Stimulated activated CD4-positive, alpha-beta T cell treated with anti-CD3 and anti-CD28 coated beads, Interleukin-2, amount 100 ng/mL, for 24 hours (primary cell): ENCODE results near the gene RNU6-9.

Source experiments
- DNase-seq, 2 donors: peaks; one replicate each; pipeline ENCODE4 v3.0.0-alpha.2; 2020

The RNU6-9 gene

DNA sequence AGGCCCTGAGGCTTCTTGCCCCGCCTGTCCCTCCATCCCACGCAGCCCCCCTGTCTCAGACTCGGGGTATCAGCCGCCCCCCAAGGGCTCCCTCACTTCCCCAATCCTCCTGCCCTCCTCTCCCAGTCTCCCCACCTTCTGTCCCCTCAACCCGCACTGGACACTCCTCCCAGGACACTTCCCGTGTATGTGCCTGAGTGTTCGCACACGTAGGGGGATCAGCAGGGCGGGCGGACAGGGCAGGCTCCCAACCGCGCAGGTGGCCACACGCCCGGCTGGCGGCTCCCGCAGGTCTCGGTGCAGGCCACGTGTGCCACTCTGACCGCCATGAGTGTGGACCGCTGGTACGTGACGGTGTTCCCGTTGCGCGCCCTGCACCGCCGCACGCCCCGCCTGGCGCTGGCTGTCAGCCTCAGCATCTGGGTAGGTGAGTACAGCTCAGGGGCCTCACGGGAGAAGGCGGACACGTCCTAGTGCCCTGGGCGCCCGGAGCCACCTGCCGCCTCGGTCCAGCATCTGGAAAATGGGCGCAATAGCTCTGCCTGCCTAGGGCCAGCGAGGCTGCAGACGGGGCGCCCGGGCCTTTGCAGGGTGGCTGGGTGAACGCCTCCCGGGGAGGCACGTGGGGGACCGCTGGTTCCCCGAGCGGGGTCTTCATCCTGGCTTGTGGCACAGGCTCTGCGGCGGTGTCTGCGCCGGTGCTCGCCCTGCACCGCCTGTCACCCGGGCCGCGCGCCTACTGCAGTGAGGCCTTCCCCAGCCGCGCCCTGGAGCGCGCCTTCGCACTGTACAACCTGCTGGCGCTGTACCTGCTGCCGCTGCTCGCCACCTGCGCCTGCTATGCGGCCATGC, 26.1 kb downstream of the RNU6-9 start:
- peak in 1 of 2 donors; percentile 57 for DNase-seq

DNA sequence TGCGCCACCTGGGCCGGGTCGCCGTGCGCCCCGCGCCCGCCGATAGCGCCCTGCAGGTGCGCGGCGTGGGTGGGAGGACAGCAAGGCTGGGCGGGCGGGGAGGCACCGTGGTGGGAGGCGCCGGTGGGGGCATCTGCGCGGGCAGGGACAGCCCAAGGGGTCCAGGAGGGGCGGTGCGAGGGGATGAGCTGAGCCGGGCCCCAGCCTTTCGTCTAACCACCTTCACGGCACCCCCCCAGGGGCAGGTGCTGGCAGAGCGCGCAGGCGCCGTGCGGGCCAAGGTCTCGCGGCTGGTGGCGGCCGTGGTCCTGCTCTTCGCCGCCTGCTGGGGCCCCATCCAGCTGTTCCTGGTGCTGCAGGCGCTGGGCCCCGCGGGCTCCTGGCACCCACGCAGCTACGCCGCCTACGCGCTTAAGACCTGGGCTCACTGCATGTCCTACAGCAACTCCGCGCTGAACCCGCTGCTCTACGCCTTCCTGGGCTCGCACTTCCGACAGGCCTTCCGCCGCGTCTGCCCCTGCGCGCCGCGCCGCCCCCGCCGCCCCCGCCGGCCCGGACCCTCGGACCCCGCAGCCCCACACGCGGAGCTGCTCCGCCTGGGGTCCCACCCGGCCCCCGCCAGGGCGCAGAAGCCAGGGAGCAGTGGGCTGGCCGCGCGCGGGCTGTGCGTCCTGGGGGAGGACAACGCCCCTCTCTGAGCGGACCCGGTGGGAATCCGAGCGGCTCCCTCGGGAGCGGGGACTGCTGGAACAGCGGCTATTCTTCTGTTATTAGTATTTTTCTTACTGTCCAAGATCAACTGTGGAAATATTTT, 27.0 kb downstream of the RNU6-9 start:
- DNase-seq, result peak; percentile 66 to 72

DNA sequence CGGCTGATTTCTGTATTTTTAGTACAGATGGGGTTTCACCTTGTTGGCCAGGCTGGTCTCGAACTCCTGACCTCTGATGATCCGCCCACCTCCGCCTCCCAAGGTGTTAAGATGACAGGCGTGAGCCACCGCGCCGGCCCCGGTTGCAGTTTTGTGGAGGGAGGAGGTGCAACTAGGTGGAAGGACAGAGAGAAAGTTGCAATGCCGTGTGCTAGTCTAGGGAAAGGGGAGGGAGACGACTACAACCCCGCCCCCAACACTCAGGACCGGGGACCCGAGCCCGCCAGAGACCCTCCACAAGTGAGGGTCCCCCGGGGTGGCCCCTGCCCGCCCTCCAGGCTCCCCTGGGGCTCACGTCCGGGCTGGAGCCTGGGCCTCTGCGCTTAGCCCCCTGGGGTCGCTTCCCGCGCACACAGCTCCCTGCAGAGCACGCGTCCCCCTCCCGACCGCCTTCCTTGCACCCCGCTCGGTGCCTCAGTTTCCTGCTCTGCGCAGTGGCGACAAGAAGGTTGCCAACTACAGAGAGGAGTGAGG, 31.3 kb downstream of the RNU6-9 start:
- peak; percentile 50 to 63 for DNase-seq

DNA sequence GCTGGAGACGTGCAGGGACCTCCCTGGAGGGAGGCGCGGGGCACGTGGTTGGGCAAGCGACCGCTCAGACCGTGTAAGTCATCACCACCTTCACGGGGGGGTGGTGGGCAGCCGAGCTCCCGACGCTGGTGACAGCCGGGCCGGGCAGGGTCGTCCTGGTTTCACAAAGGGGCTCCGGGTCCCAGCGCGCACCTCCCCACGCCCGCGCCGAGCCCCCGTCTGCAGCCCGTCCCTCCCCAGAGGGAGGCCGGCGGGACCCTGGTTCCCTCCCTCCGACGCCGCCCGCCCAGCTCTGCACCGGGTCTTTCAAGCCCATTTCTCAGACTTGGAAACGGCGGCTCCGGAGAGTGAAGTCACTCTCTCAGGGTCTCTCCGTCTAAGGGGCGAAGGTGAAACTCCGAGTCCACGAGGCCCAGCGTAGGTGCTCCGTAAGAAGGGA, 31.8 kb downstream of the RNU6-9 start:
- peak in 1 of 2 donors; percentile 40 for DNase-seq

DNA sequence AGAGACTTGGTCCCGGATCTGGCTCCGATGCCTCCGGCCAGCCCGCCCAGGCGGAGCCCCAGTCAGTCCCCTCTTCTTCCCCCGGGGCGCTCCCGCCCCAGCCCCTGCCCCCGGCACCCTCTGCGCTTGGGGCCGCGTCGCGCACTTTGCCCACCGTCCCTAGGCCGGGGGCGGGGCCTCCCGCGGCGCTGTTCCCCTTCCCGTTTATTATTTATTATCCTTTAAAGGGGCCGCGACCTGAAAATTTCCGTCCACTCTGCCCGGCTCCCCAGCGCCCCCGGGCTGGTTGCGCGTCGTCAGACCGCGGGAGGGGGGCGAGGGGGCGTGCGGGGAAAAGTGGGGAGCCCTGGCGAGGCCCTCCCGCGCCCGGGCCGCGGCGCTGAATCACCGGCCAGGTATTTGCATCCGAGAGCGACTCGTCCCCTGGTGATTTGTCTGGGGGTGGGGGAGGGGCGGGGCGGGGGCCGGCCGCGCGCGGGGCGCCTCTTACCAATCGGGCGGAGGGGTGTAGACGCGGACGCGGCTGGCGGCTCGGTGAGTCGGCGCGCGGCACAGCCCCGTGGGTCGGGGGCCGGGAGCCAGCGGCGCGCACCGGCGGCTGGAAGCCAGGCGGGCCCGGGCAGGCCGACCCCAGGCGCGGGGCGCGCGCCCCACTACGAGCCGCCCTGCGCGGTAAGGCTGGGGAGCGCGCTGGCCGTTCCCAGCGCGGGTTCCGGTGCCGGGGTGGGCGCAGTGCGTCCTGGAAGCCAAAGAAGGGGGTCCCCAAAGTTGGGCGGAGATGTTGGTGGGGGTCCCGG, 32.4 kb downstream of the RNU6-9 start, which contains the start of gene ARID3A:
Gene ARID3A (plus strand): TSS at position 510 of the 797 bp plus-strand sequence. CDS start 3,494 bp downstream, outside the sequence.
- peak; percentile 79 for DNase-seq

DNA sequence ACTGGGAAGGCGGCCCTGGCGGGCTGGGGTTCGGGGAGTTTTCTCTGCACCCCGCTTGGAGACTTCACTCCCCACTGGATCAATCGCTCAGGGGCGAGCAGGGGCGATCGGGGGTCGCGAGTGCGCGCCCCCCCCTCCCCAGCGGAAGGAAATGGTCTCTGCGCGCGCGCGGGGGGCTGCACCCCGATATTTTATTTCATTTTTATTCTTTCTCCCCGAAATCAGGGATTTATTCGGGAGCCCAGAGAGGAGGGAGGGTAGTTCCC, 33.0 kb downstream of the RNU6-9 start:
- DNase-seq, result no peak

DNA sequence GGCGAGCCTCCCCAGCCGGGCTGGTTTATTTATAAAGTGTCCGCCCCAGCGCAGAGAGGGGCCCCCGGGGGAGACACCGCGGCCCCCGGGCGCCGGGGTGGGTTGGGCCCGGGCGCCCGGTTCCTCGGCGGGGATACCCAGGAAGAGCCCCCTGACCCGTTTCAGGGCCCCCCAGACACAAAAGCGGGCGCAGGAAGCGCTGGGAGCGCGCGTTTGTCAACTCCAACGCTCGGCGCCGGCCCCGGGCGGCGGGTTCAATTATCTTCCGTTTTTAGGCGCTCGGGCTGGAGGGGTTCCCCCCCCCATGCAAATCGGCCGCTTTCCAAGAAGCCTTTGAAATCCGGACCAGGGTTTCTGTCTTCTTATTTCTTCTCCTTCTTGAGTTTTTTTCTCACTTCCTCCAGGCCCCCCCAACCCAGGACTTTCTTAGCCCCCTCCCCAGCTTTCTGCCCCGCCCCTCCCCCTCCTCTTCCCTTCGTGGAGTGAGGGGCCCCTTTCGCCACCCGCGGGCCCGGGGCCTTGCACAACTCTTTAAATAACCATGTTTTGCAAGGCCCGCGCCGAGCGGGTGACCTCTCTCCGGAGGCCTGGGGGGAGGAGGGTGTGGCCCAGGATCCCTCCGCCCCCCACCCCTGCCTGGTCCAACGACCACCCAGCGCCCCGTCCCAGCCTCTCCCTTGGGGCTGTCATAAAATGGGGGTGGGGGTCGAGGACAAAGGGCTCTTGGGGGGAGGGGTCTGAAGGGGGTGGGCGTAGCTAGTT, 33.5 kb downstream of the RNU6-9 start:
- peak; percentile 50 to 72 for DNase-seq

DNA sequence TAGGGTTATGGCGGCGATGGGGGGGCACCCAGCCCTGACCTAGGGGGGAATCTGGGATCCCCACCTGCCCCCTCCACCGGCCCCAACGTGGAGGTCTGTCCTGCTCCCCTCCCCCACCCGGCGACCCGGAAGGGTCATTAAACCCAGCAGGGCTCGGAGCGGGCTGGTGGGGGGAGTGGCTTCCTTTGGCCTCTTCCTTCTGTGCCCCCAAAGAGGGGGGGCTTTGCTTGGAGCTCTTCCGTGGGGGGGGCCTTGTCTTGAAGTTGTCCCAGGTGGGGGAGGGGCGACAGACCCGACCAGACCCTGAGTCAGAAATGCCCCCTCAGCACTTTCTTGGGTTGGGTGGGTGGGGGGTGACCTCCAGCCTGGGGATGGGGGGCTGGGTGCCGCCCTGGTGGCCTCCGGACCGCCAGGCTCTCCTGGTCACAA, 34.1 kb downstream of the RNU6-9 start:
- DNase-seq, result no peak

DNA sequence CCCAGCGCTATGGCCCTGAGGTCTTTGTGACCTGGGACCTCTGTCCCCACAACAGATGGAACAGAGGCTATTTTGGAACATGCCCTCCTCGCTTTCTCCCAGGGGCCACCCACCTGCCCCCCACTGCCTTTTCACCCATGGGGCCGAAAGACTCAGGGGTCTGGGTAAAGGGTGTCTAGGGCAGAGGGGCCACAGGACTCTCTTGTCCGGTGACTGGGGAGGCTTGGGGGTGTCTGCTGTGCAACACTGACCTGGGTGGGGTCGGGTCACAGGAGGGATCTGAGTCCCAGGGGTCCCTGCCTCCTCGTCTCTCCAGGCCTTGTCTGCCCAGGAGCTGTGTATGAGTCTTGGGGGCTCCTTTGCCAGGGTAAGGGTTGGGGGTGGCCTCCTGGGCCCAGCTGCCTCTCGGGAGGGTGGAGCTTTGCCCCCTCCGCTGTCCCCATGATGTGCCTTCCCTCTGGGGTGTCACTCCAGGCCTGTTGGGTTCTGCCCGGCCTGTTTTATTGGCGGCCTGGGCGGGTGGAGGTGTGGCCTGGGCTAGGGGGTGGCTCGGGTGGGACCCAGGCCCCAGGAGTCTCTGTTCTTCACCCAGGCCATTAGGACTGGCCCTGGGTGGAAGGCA, 34.6 kb downstream of the RNU6-9 start:
- no peak for DNase-seq

DNA sequence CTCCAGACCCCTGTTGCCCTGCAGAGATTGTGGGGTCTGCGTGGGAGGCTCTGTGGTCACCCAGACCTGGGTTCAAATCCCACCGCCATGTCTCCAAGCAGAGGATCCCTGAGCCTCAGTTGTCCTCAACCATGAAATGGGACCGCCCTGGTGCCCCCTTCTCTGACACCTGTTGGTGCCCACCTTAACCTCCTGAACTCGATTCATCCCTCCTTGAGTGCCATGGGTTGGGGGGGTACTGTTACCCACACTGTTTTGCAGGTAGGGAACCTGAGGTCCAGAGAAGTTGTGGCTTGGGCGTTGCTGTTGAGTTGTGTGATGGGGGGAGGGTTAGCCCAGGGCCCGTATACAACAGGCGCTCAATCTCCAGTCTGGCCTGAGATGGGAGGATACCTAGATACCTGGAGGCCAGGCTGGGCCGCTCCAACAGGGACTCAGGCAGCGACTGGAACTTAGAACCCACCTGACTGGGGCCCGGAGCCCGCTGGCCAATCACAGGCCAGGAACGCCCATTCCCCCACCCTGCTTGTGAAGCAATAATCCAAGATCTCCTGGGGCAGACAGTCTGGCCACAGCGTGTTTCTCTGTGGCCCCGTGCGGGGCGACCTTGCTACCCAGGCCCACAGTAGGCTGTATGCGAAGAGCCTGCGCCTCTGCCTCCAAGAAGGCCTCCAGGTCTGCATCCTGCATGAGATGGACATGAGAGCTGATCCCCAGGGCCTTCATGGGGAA, 35.4 kb downstream of the RNU6-9 start:
- DNase-seq, result no peak

DNA sequence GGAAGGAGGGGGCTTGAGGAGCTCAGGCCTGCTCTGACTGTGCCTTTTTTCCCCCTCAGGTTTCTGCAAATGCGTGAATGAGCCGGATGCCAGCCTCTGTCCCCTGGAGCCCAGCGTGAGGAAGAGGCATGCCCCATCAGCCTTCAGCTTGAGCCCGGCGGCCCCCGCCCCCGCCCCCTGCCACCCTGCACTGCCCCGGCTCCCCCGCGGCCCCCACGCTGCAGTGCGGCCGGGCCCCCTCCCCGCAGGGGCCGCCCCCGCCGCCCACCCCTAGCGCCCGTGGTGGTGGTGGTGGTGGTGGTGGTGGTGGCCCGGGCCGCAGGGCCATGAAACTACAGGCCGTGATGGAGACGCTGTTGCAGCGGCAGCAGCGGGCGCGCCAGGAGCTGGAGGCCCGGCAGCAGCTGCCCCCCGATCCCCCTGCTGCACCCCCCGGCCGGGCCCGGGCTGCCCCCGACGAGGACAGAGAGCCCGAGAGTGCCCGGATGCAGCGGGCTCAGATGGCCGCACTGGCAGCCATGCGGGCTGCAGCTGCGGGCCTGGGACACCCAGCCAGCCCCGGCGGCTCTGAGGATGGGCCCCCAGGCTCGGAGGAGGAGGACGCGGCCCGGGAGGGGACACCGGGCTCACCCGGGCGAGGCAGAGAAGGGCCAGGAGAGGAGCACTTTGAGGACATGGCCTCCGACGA, 36.1 kb downstream of the RNU6-9 start:
- DNase-seq, result no peak

DNA sequence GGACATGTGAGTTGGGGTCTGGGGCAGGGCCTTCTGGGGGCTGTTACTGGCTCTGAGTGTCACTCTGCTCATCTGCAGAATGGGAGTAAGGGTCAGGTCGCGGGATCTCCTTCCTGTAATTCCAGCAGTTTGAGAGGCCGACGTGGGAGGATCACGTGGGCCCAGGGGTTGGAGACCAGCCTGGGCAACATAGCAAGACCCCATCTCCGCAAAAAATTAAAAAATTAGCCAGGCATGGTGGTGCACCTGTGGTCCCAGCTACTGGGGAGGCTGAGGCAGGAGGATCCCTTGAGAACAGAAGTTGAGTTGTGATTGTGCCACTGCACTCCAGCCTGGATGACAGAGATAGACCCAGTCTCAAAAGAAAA, 36.6 kb downstream of the RNU6-9 start:
- DNase-seq, result no peak

DNA sequence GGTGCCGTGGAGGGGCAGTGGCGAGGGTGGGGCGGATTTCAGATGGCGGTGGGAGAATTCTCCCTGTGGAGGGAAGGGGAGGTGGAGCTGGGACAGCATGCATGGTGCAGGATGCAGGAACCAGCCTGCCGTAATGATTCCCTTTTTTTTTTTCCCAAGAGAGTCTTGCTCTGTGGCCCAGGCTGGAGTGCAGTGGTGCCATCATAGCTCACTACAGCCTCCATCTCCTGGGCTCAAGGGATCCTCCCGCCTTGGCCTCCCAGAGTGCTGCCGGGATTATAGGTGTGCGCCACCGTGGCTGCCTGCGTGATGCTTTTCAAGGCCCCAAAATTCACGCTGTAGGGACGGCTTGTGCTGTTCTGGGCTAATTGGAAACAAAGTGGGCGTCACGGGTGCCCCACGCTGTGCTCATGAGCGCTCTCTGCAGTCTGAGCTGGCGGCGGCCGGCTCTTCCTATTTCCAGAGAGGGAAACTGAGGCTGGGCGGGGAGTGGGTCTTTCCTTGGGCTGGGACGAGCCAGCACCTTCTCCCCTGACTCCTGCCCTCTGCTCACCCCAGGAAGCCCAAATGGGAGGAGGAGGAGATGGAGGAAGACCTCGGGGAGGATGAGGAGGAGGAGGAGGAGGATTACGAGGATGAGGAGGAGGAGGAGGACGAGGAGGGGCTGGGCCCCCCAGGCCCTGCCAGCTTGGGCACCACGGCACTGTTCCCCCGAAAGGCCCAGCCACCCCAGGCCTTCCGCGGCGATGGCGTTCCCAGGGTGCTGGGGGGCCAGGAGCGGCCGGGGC, 38.8 kb downstream of the RNU6-9 start:
- no peak for DNase-seq

DNA sequence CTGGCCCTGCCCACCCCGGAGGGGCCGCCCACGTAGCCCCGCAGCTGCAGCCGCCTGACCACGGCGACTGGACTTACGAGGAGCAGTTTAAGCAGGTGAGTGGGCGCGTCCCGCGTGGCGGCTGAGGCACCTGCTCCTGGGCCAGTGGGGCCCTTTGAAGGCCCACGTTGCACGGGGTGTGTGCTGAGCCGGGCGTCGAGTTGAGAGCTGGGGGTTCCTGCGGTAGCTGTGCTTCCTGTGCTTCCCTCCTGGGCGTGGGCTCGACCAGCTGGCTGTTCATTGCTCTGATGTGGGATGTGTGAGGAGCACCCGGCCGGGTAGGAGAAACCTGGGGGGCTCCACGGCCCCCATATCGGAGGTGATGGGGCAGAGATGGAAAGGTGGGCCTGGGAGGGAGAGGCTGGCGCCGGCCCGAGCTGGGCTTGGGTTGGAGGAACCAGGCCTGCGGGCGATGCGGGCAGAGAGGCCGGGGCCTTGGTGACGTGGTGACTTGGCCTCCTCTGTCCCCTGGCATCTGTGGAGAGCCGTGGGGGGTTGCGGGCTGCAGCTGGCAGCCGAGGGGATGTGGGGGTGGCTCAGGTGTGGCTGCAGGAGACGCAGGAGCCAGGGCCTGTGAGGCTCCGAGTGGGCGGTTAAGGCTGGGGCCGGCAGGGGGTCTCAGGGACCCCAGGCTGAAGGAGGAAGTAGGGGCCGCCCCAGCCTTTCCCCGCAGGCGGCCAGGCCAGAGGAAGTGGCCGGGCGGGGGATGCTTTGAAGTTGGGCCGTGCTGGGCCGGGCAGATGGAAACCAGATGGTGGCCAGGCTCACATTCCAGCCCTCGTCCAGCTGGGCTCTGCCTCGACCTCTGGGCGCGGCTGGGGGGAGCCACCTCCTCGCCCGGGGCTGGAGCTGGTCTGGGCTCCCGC, 39.6 kb downstream of the RNU6-9 start:
- no peak for DNase-seq

DNA sequence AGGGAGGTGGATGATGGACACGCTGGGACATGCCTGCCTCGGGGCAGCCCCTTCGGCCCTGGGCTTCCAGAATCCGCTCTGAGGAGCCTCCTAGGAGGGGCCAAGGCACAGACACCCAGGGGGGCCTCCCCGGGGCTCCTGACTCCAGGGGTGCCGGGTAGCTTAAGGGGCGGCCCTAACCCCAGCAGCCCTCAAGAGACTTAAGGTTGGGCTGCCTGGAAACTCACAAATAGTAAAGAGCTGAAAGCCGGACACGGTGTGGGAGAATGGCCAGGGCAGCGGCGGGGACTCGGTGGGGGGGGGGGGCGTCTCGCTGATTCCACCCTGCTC, 40.2 kb downstream of the RNU6-9 start:
- no peak for DNase-seq

DNA sequence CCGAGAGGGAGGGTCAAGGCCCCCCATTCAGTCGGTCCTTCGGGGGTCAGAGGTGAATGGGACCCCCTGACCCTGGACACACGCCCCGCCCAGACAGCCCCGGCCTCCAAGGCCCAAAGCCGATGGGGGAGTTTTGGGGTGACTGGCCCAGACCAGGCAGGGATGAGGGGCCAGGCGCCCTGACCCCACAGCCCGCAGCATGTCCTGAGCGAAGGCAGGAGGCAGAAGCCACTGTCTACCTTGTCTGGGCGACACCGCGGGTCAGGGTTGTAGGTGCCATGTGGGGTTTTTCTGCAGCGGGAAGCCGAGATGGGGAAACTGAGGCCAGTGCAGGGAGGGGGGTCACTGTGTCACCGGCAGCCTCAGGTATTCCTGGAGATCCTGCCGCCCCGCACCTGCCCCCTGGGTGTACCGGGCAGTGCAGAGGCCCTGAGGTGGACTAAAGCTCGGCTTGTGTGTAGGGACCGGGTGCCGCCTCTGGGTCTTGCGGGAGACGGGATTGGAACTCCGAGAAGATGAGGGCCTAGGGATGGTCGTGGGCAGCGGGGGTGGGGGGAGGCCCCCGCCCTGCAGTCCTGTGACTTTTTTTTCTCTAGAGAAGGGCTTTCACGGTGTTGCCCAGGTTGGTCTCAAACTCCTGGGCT, 41.0 kb downstream of the RNU6-9 start:
- no peak for DNase-seq

DNA sequence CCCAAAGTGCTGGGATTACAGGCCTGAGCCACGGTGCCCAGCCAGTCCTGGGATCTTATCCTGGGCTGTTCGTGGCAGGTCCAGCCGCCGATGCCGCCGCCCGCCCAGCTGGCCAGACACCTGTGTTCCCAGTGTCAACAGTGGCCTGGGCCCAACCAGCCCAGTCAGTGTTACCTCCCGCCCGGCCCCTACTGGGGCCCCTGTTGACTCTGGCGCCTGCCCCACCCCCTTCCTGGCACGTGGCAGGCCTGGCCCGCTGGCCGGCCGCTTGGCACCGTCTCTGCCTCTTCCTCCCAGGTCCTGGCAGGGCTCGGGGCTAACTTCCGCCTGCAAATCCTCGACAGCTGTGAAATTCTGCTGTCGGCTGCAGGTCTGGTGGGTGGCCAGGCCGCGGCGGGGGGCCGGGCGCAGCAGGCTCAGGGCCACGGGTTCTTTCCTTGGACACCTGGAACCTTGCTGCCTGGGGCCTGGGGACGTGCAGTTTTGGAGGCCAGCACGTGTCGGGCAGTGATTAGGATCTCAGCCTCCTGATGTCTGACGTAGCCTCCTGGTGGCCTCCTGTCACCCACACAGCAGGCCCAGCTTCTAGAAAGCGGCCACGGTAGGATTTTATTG, 41.7 kb downstream of the RNU6-9 start:
- DNase-seq, result no peak

DNA sequence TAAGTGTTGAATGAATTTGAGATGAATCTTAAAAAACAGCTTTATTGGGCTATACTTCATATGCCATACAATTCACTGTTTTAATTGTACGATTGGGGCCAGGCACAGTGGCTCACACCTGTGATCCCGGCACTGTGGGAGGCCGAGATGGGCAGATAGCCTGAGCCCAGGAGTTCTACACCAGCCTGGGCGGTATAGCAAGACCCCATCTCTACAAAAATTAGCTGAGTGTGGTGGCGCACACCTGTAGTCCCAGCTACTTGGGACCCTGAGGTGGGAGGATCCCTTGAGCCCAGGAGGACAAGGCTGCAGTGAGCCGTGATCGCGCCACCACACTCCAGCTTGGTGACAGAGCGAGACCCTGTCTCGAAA, 42.9 kb downstream of the RNU6-9 start:
- DNase-seq, result no peak
